Neural progenitor cell (in vitro differentiated cells): ENCODE measurements around the gene MCF2L2. TPM values are rescaled to one million over a fixed set of nuclear protein-coding genes. Genes with fewer than 3 reads are reported as not detected.

Experiments used
- DNase-seq: peaks from one replicate; pipeline ENCODE4 v3.0.0-alpha.2; 2016; ENCODE audit warnings: low spot score
- H2AFZ ChIP-seq: fragments of 200-600 bp; sonication (generic); replicated peaks from 2 replicates; pipeline ENCODE4 v1.6.1; 2016; ENCODE audit warnings: antibody characterized with exemption
- H3F3A ChIP-seq: fragments of 200-600 bp; sonication (generic); 2 replicates; pipeline ENCODE4 v1.6.1; 2016; ENCODE audit warnings: antibody characterized with exemption, low read depth
- H3K27ac ChIP-seq: fragments of 200-600 bp; sonication (generic); 2 replicates; pipeline ENCODE4 v1.5.1; 2016; ENCODE audit warnings: mild to moderate bottlenecking
- H3K27me3 ChIP-seq: fragments of 200-600 bp; sonication (generic); 2 replicates; pipeline ENCODE4 v1.6.1; 2016; ENCODE audit warnings: mild to moderate bottlenecking, moderate library complexity
- H3K36me3 ChIP-seq: fragments of 200-600 bp; sonication (generic); 2 replicates; pipeline ENCODE4 v1.5.1; 2016
- H3K4me1 ChIP-seq: fragments of 200-600 bp; sonication (generic); 2 replicates; pipeline ENCODE4 v1.6.1; 2016; ENCODE audit warnings: mixed run types
- H3K4me2 ChIP-seq: fragments of 200-600 bp; sonication (generic); 2 replicates; pipeline ENCODE4 v1.6.1; 2016
- H3K4me3 ChIP-seq: fragments of 200-600 bp; sonication (generic); 2 replicates; pipeline ENCODE4 v1.5.1; 2016
- H3K79me2 ChIP-seq: fragments of 200-600 bp; sonication (generic); 2 replicates; pipeline ENCODE4 v1.6.1; 2016; ENCODE audit warnings: low read depth
- H3K9ac ChIP-seq: fragments of 200-600 bp; sonication (generic); 2 replicates; pipeline ENCODE4 v1.6.1; 2016
- H3K9me3 ChIP-seq: fragments of 200-600 bp; sonication (generic); 2 replicates; pipeline ENCODE4 v1.5.1; 2016; ENCODE audit warnings: low read depth
- H4K20me1 ChIP-seq: fragments of 200-600 bp; sonication (generic); 2 replicates; pipeline ENCODE4 v1.6.1; 2016; ENCODE audit warnings: low read depth
- H3K27ac Mint-ChIP-seq: 3 replicates; pipeline ENCODE4 v1.8.0; 2021; ENCODE audit warnings: mixed read lengths
- H3K27me3 Mint-ChIP-seq: 2 replicates; pipeline ENCODE4 v1.8.0; 2022; ENCODE audit warnings: low read depth, mild to moderate bottlenecking, inconsistent platforms, moderate library complexity, mixed read lengths; ENCODE audit not compliant: insufficient read depth
- H3K36me3 Mint-ChIP-seq: 3 replicates; pipeline ENCODE4 v1.8.0; 2021; ENCODE audit warnings: mixed read lengths
- H3K4me1 Mint-ChIP-seq: 3 replicates; pipeline ENCODE4 v1.8.0; 2021; ENCODE audit warnings: mixed read lengths
- H3K4me3 Mint-ChIP-seq: 3 replicates; pipeline ENCODE4 v1.8.0; 2021; ENCODE audit warnings: mild to moderate bottlenecking, moderate library complexity, mixed read lengths
- H3K9me3 Mint-ChIP-seq: 3 replicates; pipeline ENCODE4 v1.8.0; 2020; ENCODE audit warnings: mixed read lengths
- EZH2 ChIP-seq: fragments of 200-600 bp; sonication (generic); IDR thresholded peaks from 2 replicates; pipeline ENCODE4 v1.6.1; 2017; ENCODE audit warnings: antibody characterized with exemption, mild to moderate bottlenecking, moderate library complexity
- EZH2phosphoT487 ChIP-seq: fragments of 200-600 bp; sonication (generic); IDR thresholded peaks from 2 replicates; pipeline ENCODE4 v1.6.1; 2017; ENCODE audit warnings: antibody characterized with exemption
- total RNA-seq: library from RNA; depleted of rRNA; stranded (reverse); fragments of >200 nt; gene quantifications from 2 replicates; pipeline ENCODE4 v1.2.3, GENCODE V29; 2015; ENCODE audit warnings: low replicate concordance
- TF ChIP-seq, protein P1 (sequence below): fragments of 200-600 bp; sonication (generic); IDR thresholded peaks from 2 replicates; pipeline ENCODE4 v1.5.1; 2017; ENCODE audit warnings: antibody characterized with exemption, mild to moderate bottlenecking

MCF2L2 gene
- total RNA-seq, 1 donor from 2014 or later, result 11.1 TPM

DNA sequence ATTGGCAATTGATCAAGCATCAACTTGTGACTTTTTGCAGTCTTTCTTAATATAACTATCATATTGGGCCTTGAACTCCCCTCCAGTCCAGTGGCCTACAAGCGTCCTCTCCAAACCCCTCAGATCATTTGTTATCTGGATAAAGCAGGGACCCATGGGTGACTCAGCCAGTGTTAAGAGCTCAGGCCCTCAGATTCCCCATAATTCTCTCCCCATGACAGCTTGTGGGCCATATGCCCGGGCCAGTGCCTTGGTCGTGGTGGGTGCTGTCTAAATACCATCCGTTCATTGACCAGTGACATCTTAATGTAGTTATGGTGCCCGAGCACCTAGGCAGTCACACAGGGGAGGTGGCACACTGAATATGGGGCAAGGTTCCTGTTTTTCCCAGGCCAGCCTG lies 18.1 kb downstream of the MCF2L2 start:
- H3K4me2 ChIP-seq, result no peak overlapping the region
- H2AFZ ChIP-seq, result no peak overlapping the region
- H3K36me3 ChIP-seq, result no peaks in the 10 kb centered on the region
- Mint-ChIP-seq H3K36me3 (no peaks in the 10 kb centered on the region), H3K27me3 (peaks cover 4% of the 10 kb centered on the region), H3K9me3 (no peaks in the 10 kb centered on the region), H3K27ac (no peak overlapping the region), H3K4me1 (peaks cover 5% of the 10 kb centered on the region), H3K4me3 (no peak overlapping the region)
- no peaks in the 10 kb centered on the region for H4K20me1 ChIP-seq
- no peak overlapping the region for H3K27ac ChIP-seq
- no peaks in the 10 kb centered on the region for H3F3A ChIP-seq
- no peak overlapping the region for H3K9ac ChIP-seq
- no peaks in the 10 kb centered on the region for H3K9me3 ChIP-seq
- no peak for TF ChIP-seq EZH2
- TF ChIP-seq EZH2phosphoT487, result no peak
- TF ChIP-seq, protein P1, sequence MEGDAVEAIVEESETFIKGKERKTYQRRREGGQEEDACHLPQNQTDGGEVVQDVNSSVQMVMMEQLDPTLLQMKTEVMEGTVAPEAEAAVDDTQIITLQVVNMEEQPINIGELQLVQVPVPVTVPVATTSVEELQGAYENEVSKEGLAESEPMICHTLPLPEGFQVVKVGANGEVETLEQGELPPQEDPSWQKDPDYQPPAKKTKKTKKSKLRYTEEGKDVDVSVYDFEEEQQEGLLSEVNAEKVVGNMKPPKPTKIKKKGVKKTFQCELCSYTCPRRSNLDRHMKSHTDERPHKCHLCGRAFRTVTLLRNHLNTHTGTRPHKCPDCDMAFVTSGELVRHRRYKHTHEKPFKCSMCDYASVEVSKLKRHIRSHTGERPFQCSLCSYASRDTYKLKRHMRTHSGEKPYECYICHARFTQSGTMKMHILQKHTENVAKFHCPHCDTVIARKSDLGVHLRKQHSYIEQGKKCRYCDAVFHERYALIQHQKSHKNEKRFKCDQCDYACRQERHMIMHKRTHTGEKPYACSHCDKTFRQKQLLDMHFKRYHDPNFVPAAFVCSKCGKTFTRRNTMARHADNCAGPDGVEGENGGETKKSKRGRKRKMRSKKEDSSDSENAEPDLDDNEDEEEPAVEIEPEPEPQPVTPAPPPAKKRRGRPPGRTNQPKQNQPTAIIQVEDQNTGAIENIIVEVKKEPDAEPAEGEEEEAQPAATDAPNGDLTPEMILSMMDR, result no peak
- H3K4me3 ChIP-seq, result no peak overlapping the region
- no peaks in the 10 kb centered on the region for H3K4me1 ChIP-seq
- peaks cover 4% of the 10 kb centered on the region for H3K79me2 ChIP-seq
- H3K27me3 ChIP-seq, result no peaks in the 10 kb centered on the region
- DNase-seq, result no peak

DNA sequence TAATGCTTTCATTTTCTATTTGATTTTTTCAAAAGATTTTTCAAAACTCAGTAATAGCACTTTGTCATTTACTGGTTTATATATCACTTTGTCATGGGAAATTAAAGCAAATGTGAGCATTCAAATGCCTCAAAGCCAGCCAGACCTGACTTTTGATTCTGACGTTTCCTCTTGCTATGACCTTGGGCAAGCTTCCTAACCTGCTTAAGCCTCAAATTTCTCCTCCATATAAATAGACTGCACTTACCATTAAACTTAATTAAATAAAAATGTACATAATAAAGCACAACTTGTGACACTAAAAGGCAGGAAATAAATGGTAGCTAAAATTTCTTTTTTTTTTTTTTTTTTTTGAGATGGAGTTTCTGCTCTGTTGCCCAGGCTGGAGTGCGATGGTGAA lies 19.2 kb downstream of the MCF2L2 start:
- Histone ChIP-seq H3K27me3 (no peaks in the 10 kb centered on the region), H3F3A (no peaks in the 10 kb centered on the region), H3K9ac (no peak overlapping the region), H3K36me3 (no peaks in the 10 kb centered on the region), H3K4me1 (no peaks in the 10 kb centered on the region), H3K79me2 (peaks cover 6% of the 10 kb centered on the region), H4K20me1 (no peaks in the 10 kb centered on the region), H2AFZ (no peak overlapping the region), H3K4me2 (no peak overlapping the region), H3K4me3 (no peak overlapping the region), H3K27ac (no peak overlapping the region), H3K9me3 (no peaks in the 10 kb centered on the region)
- TF ChIP-seq, protein P1, result no peak
- TF ChIP-seq EZH2phosphoT487 (no peak), EZH2 (no peak)
- Mint-ChIP-seq H3K36me3 (no peaks in the 10 kb centered on the region), H3K4me3 (no peak overlapping the region), H3K4me1 (peaks cover 5% of the 10 kb centered on the region), H3K27ac (no peak overlapping the region), H3K27me3 (peaks cover 4% of the 10 kb centered on the region), H3K9me3 (no peaks in the 10 kb centered on the region)
- DNase-seq, result no peak

DNA sequence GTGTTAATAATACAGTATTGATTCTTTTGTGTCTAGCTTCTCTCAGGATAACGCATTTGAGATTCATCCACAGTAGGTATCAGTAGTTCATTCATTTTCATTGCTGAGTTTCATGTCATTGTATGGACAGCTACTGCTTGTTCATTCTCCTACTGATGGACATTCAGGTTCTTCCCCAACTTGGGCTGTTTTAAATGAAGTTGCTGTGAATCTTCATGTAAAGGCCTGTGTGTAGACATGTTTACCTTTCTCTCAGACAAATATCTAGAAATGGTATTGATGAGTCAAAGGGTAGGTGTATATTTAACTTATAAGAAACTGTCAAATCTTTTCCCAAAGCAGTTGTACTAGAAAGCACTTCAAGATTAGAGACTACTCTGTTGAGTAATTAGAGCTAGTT lies 26.7 kb downstream of the MCF2L2 start:
- peaks cover 15% of the 10 kb centered on the region for H3K4me1 Mint-ChIP-seq
- Histone ChIP-seq H3K4me2 (no peak overlapping the region), H3K36me3 (no peaks in the 10 kb centered on the region), H3K4me1 (peaks cover 13% of the 10 kb centered on the region), H3F3A (peaks cover 16% of the 10 kb centered on the region), H3K27ac (no peak overlapping the region), H3K4me3 (no peak overlapping the region), H3K79me2 (peaks cover 6% of the 10 kb centered on the region), H3K27me3 (no peaks in the 10 kb centered on the region), H3K9me3 (no peaks in the 10 kb centered on the region), H2AFZ (no peak overlapping the region), H3K9ac (no peak overlapping the region), H4K20me1 (no peaks in the 10 kb centered on the region)
- TF ChIP-seq EZH2 (no peak), EZH2phosphoT487 (no peak)
- TF ChIP-seq, protein P1, result no peak
- no peak overlapping the region for H3K4me3 Mint-ChIP-seq
- no peak for DNase-seq
- H3K27ac Mint-ChIP-seq, result no peak overlapping the region
- H3K9me3 Mint-ChIP-seq, result no peaks in the 10 kb centered on the region
- no peaks in the 10 kb centered on the region for H3K36me3 Mint-ChIP-seq
- no peaks in the 10 kb centered on the region for H3K27me3 Mint-ChIP-seq
